ENCODE results near the gene HNRNPLL. TPM values are rescaled to one million over a fixed set of nuclear protein-coding genes. Genes with fewer than 3 reads are reported as not detected.
"Not testable (repeated sequence)": the region's sequence is repeated elsewhere in the genome, so short reads cannot be mapped to it uniquely, and the experiment has no call there.

Gene HNRNPLL
- total RNA-seq, 2 experiments from 2014 or later = 7.6 to 47.9 TPM

GRCh38 chr2:38643021-38643671 is 40.4 kb upstream of the HNRNPLL start:
- H3K4me3 ChIP-seq (ENCODE audit: low read depth, low read length, poor library complexity, severe bottlenecking) = no peak overlapping the region
- POLR2A ChIA-PET = interaction anchor here (1.1 kb wide), 2 partner anchors 13 to 17 kb away, joined by 3 to 4 read pairs; no protein-coding TSS in a partner anchor

GRCh38 chr2:38642373-38643017 is 39.8 kb upstream of the HNRNPLL start:
- H3K27ac ChIP-seq (ENCODE audit: low read depth, low read length, poor library complexity, severe bottlenecking); H3K4me1 ChIP-seq (ENCODE audit: insufficient read depth, low read length, poor library complexity, severe bottlenecking); H3K9me3 ChIP-seq (ENCODE audit: low read length); H3K36me3 ChIP-seq (ENCODE audit: insufficient read depth, low read length); intact Hi-C loops (cut with micrococcal nuclease; ENCODE audit: unreplicated experiment); BruUV-seq (replicated peaks); H3K4me2 ChIP-seq (ENCODE audit: low read length); H3K9me2 ChIP-seq (ENCODE audit: insufficient read depth, low read length); DNase-seq (ENCODE audit: low spot score); H3K79me2 ChIP-seq (ENCODE audit: insufficient read depth, low read depth, low read length); H2AFZ ChIP-seq (ENCODE audit: low read length); H4K20me1 ChIP-seq (ENCODE audit: insufficient read depth, low read length); H3K4me3 ChIP-seq (ENCODE audit: low read depth, low read length, poor library complexity, severe bottlenecking): not testable (repeated sequence)
- CTCF ChIA-PET (ENCODE audit: unreplicated experiment) = interaction anchor here (1.1 kb wide), 1 partner anchor 15 kb away, joined by 3 read pairs; no protein-coding TSS in a partner anchor
- POLR2A ChIA-PET = interaction anchor here (0.6 to 1.1 kb wide), 3 partner anchors 12 to 45 kb away, joined by 3 to 4 read pairs (median 3); no protein-coding TSS in a partner anchor

More at GRCh38 chr2:38643021-38643671, 40.4 kb upstream of the HNRNPLL start:
- CTCF ChIA-PET (ENCODE audit: unreplicated experiment) = interaction anchor here (1.1 kb wide), 1 partner anchor 16 kb away, joined by 3 read pairs; no protein-coding TSS in a partner anchor
- no peak overlapping the region for H3K4me2 ChIP-seq (ENCODE audit: low read length)
- H3K36me3 ChIP-seq (ENCODE audit: insufficient read depth, low read length) = no peaks in the 10 kb centered on the region
- no peak for DNase-seq (ENCODE audit: low spot score)
- TF ChIP-seq EZH2phosphoT487 (IDR thresholded peaks at IDR 0.05; ENCODE audit: borderline replicate concordance, low read depth, low read length) (no peak), CTCF (conservative IDR thresholded peaks at IDR 0.05; ENCODE audit: low read length) (no peak)
- BruUV-seq (replicated peaks) = no TSS peak
- intact Hi-C loops (cut with micrococcal nuclease; ENCODE audit: unreplicated experiment) = no loop called here
- H4K20me1 ChIP-seq (ENCODE audit: insufficient read depth, low read length) = no peaks in the 10 kb centered on the region
- H2AFZ ChIP-seq (ENCODE audit: low read length) = peak overlapping the region; percentile 93; the same call in 1 of the 2 replicates
- no peaks in the 10 kb centered on the region for H3K79me2 ChIP-seq (ENCODE audit: insufficient read depth, low read depth, low read length)
- H3K4me1 ChIP-seq (ENCODE audit: insufficient read depth, low read length, poor library complexity, severe bottlenecking) = peaks cover 13% of the 10 kb centered on the region
- no peaks in the 10 kb centered on the region for H3K9me3 ChIP-seq (ENCODE audit: low read length)
- peak overlapping the region; percentile 32 for H3K27ac ChIP-seq (ENCODE audit: low read depth, low read length, poor library complexity, severe bottlenecking)
- no peaks in the 10 kb centered on the region for H3K9me2 ChIP-seq (ENCODE audit: insufficient read depth, low read length)

GRCh38 chr2:38636069-38636468 is 33.3 kb upstream of the HNRNPLL start:
- CTCF ChIA-PET (ENCODE audit: unreplicated experiment) = no interaction called here
- H3K9me3 ChIP-seq (ENCODE audit: low read length) = 0 out of 2 replicates have a peak, but pooled peaks cover 4% of the 10 kb centered on the region
- no peak overlapping the region for H3K27ac ChIP-seq (ENCODE audit: low read depth, low read length, poor library complexity, severe bottlenecking)
- 0 out of 2 replicates have a peak overlapping the region, but pooled peaks have one; percentile 59 for H3K4me2 ChIP-seq (ENCODE audit: low read length)
- H3K9me2 ChIP-seq (ENCODE audit: insufficient read depth, low read length) = no peaks in the 10 kb centered on the region
- no peak for DNase-seq (ENCODE audit: low spot score)
- H3K79me2 ChIP-seq (ENCODE audit: insufficient read depth, low read depth, low read length) = no peaks in the 10 kb centered on the region
- no peaks in the 10 kb centered on the region for H3K36me3 ChIP-seq (ENCODE audit: insufficient read depth, low read length)
- H4K20me1 ChIP-seq (ENCODE audit: insufficient read depth, low read length) = no peaks in the 10 kb centered on the region
- no peak overlapping the region for H3K4me3 ChIP-seq (ENCODE audit: low read depth, low read length, poor library complexity, severe bottlenecking)
- POLR2A ChIA-PET = interaction anchor here (0.6 kb wide), 1 partner anchor 37 kb away, joined by 3 read pairs; no protein-coding TSS in a partner anchor
- TF ChIP-seq CTCF (conservative IDR thresholded peaks at IDR 0.05; ENCODE audit: low read length) (no peak), EZH2phosphoT487 (IDR thresholded peaks at IDR 0.05; ENCODE audit: borderline replicate concordance, low read depth, low read length) (no peak)
- H2AFZ ChIP-seq (ENCODE audit: low read length) = peak overlapping the region; percentile 46; the same call in 1 of the 2 replicates
- BruUV-seq (replicated peaks) = no TSS peak
- intact Hi-C loops (cut with micrococcal nuclease; ENCODE audit: unreplicated experiment) = no loop called here
- H3K4me1 ChIP-seq (ENCODE audit: insufficient read depth, low read length, poor library complexity, severe bottlenecking) = peaks cover 29% of the 10 kb centered on the region
